ENCODE measurements around the gene SLC30A5. TPM values are rescaled to one million over a fixed set of nuclear protein-coding genes. Genes with fewer than 3 reads are reported as not detected.
A peak's percentile ranks its signal among the peaks of the same experiment; 100 is the strongest.

The SLC30A5 gene
- total RNA-seq, 1 donor from 2014 or later = 45.6 TPM

GRCh38 chr5:69148981-69149675 lies 55.3 kb downstream of the SLC30A5 start:
- Histone ChIP-seq H3K36me3 (no peaks in the 10 kb centered on the region), H3K4me1 (no peaks in the 10 kb centered on the region), H3K27me3 (no peaks in the 10 kb centered on the region), H3K9me3 (ENCODE audit: low read depth) (no peaks in the 10 kb centered on the region), H3K4me2 (no peak overlapping the region), H3F3A (ENCODE audit: low read depth) (no peaks in the 10 kb centered on the region), H2AFZ (replicated peaks) (no peak overlapping the region), H3K79me2 (ENCODE audit: low read depth) (no peaks in the 10 kb centered on the region), H3K27ac (no peak overlapping the region), H3K4me3 (no peak overlapping the region), H4K20me1 (ENCODE audit: low read depth) (no peaks in the 10 kb centered on the region), H3K9ac (no peak overlapping the region)
- Mint-ChIP-seq H3K4me3 (no peak overlapping the region), H3K36me3 (peaks cover 1% of the 10 kb centered on the region), H3K4me1 (no peaks in the 10 kb centered on the region), H3K27ac (peak overlapping the region; percentile 85), H3K27me3 (ENCODE audit: insufficient read depth, low read depth) (peaks cover 4% of the 10 kb centered on the region), H3K9me3 (no peaks in the 10 kb centered on the region)
- DNase-seq (ENCODE audit: low spot score) = no peak
- TF ChIP-seq EZH2 (IDR thresholded peaks at IDR 0.05) (no peak), EZH2phosphoT487 (IDR thresholded peaks at IDR 0.05) (no peak), CTCF (IDR thresholded peaks at IDR 0.05) (no peak)

GRCh38 chr5:69149676-69150010 lies 55.8 kb downstream of the SLC30A5 start:
- Mint-ChIP-seq H3K4me1 (no peaks in the 10 kb centered on the region), H3K27ac (no peak overlapping the region), H3K27me3 (ENCODE audit: insufficient read depth, low read depth) (peaks cover 4% of the 10 kb centered on the region), H3K36me3 (peaks cover 1% of the 10 kb centered on the region), H3K4me3 (no peak overlapping the region), H3K9me3 (no peaks in the 10 kb centered on the region)
- no peaks in the 10 kb centered on the region for H3F3A ChIP-seq (ENCODE audit: low read depth)
- H2AFZ ChIP-seq (replicated peaks) = no peak overlapping the region
- H3K9me3 ChIP-seq (ENCODE audit: low read depth) = no peaks in the 10 kb centered on the region
- H3K79me2 ChIP-seq (ENCODE audit: low read depth) = no peaks in the 10 kb centered on the region
- no peaks in the 10 kb centered on the region for H3K4me1 ChIP-seq
- H3K27me3 ChIP-seq = no peaks in the 10 kb centered on the region
- H4K20me1 ChIP-seq (ENCODE audit: low read depth) = no peaks in the 10 kb centered on the region
- DNase-seq (ENCODE audit: low spot score) = no peak
- no peak overlapping the region for H3K4me3 ChIP-seq
- H3K9ac ChIP-seq = no peak overlapping the region
- no peak overlapping the region for H3K4me2 ChIP-seq
- TF ChIP-seq EZH2phosphoT487 (IDR thresholded peaks at IDR 0.05) = no peak
- no peak for TF ChIP-seq EZH2 (IDR thresholded peaks at IDR 0.05)
- no peak for TF ChIP-seq CTCF (IDR thresholded peaks at IDR 0.05)
- H3K36me3 ChIP-seq = no peaks in the 10 kb centered on the region
- no peak overlapping the region for H3K27ac ChIP-seq

GRCh38 chr5:69152731-69153130 lies 58.9 kb downstream of the SLC30A5 start:
- Mint-ChIP-seq H3K4me1 (no peaks in the 10 kb centered on the region), H3K4me3 (no peak overlapping the region), H3K27me3 (ENCODE audit: insufficient read depth, low read depth) (no peaks in the 10 kb centered on the region), H3K9me3 (no peaks in the 10 kb centered on the region), H3K36me3 (no peaks in the 10 kb centered on the region), H3K27ac (no peak overlapping the region)
- TF ChIP-seq EZH2 (IDR thresholded peaks at IDR 0.05) (no peak), EZH2phosphoT487 (IDR thresholded peaks at IDR 0.05) (no peak), CTCF (IDR thresholded peaks at IDR 0.05) (no peak)
- no peak overlapping the region for H2AFZ ChIP-seq (replicated peaks)
- H4K20me1 ChIP-seq (ENCODE audit: low read depth) = no peaks in the 10 kb centered on the region
- H3K4me2 ChIP-seq = no peak overlapping the region
- H3K27me3 ChIP-seq = no peaks in the 10 kb centered on the region
- no peak for DNase-seq (ENCODE audit: low spot score)
- H3K9me3 ChIP-seq (ENCODE audit: low read depth) = no peaks in the 10 kb centered on the region
- H3K36me3 ChIP-seq = no peaks in the 10 kb centered on the region
- H3F3A ChIP-seq (ENCODE audit: low read depth) = no peaks in the 10 kb centered on the region
- H3K27ac ChIP-seq = no peak overlapping the region
- H3K4me3 ChIP-seq = no peak overlapping the region
- no peaks in the 10 kb centered on the region for H3K4me1 ChIP-seq
- H3K9ac ChIP-seq = no peak overlapping the region
- H3K79me2 ChIP-seq (ENCODE audit: low read depth) = no peaks in the 10 kb centered on the region

Measured in neural progenitor cell (in vitro differentiated cells).